ENCODE results near the gene PREX1.

The PREX1 gene

GRCh38 chr20:48721324-48722001 lies 106.3 kb downstream of the PREX1 start:
- Histone ChIP-seq H3K36me3 (ENCODE audit: control insufficient read depth, insufficient read depth, low read length) (no peaks in the 10 kb centered on the region; the same call in 1 of the 2 replicates), H3K4me3 (ENCODE audit: low read depth, low read length) (no peak overlapping the region), H3K27me3 (ENCODE audit: control insufficient read depth, insufficient read depth, low read length) (no peaks in the 10 kb centered on the region), H3K4me1 (ENCODE audit: control insufficient read depth, insufficient read depth, low read length) (peaks cover 8% of the 10 kb centered on the region; the same call in 1 of the 2 replicates), H3K9ac (ENCODE audit: low read length) (no peak overlapping the region), H3K27ac (ENCODE audit: low read depth, low read length) (no peak overlapping the region), H3K9me3 (ENCODE audit: control insufficient read depth, insufficient read depth, low read depth, low read length) (no peaks in the 10 kb centered on the region)

GRCh38 chr20:48720256-48720985 lies 107.4 kb downstream of the PREX1 start:
- H3K36me3 ChIP-seq (ENCODE audit: control insufficient read depth, insufficient read depth, low read length), result no peaks in the 10 kb centered on the region
- no peak overlapping the region for H3K9ac ChIP-seq (ENCODE audit: low read length)
- no peaks in the 10 kb centered on the region for H3K9me3 ChIP-seq (ENCODE audit: control insufficient read depth, insufficient read depth, low read depth, low read length)
- no peak overlapping the region for H3K27ac ChIP-seq (ENCODE audit: low read depth, low read length)
- H3K4me1 ChIP-seq (ENCODE audit: control insufficient read depth, insufficient read depth, low read length), result peaks cover 8% of the 10 kb centered on the region; the same call in 1 of the 2 replicates
- no peak overlapping the region for H3K4me3 ChIP-seq (ENCODE audit: low read depth, low read length)
- H3K27me3 ChIP-seq (ENCODE audit: control insufficient read depth, insufficient read depth, low read length), result no peaks in the 10 kb centered on the region

DNA sequence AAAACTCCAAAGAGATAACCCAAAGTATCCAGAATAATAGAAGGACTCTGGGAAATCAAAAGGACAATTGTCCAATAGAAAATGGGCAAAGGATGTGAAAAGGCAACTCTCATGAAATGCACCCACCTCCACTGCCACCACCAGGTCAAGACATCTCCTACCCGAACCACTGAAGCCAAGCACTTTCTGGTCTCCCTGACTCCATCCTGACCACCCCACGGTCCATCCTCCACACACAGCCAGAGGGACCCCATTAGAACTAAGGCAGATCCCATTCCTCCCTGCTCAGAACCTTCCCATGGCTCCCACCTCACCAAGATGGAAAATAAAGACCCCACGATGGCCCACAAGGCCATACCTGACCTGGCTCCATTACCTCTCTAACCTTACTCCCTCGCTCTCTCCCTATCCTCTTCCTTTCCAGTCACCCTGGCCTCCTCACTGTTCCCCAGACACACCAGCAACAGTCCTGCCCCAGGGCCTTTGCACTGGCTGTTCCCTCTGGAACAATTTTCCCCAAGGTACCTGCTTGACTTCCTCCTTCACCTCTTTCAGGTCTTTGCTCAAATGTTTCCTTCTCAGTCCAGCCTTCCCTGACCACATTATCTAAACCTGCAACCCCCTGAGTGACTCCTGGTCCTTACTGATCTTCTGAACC lies 108.1 kb downstream of the PREX1 start:
- Histone ChIP-seq H3K27me3 (ENCODE audit: control insufficient read depth, insufficient read depth, low read length) (no peaks in the 10 kb centered on the region), H3K4me3 (ENCODE audit: low read depth, low read length) (no peak overlapping the region), H3K9me3 (ENCODE audit: control insufficient read depth, insufficient read depth, low read depth, low read length) (no peaks in the 10 kb centered on the region), H3K27ac (ENCODE audit: low read depth, low read length) (no peak overlapping the region), H3K9ac (ENCODE audit: low read length) (no peak overlapping the region), H3K4me1 (ENCODE audit: control insufficient read depth, insufficient read depth, low read length) (peaks cover 8% of the 10 kb centered on the region; the same call in 1 of the 2 replicates), H3K36me3 (ENCODE audit: control insufficient read depth, insufficient read depth, low read length) (no peaks in the 10 kb centered on the region)

DNA sequence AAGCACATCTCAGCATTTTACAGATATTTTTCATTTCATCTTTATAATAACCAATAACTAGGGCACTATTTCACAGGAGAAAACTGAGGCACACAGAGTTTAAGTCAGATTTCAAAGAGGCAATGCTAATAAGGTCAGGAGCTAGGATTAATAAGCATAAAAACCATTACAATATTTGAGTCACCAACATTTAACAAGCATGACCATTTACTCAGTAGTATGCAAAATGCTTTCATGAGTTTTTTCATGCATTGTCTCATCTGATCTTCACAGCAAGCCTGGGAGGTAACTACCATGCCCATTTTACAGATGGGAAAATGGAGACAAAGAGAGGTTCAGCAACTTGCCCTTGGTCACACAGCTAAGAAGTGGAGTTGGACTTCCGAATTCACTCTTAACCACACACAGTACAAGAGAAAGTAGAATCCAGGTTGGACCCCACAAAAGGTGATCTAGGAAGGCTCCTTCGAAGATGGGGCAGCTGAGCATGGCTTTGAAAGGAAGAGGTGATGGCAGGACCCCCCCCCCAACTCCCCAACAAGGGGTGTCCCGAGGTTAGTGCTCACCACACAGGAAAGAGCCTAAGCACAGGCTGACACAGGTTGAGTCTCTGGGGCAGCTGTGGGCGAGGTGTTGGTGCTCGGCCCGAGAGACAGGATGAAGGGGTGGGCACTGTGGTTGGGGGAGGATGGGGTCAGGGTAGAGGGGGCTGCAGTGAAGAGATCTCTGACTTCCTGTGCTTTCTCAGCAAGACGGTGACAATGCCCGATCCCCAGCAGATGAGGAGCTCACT lies 108.8 kb downstream of the PREX1 start:
- Histone ChIP-seq H3K9ac (ENCODE audit: low read length) (no peak overlapping the region), H3K27me3 (ENCODE audit: control insufficient read depth, insufficient read depth, low read length) (no peaks in the 10 kb centered on the region), H3K4me3 (ENCODE audit: low read depth, low read length) (no peak overlapping the region), H3K36me3 (ENCODE audit: control insufficient read depth, insufficient read depth, low read length) (no peaks in the 10 kb centered on the region), H3K27ac (ENCODE audit: low read depth, low read length) (no peak overlapping the region), H3K9me3 (ENCODE audit: control insufficient read depth, insufficient read depth, low read depth, low read length) (no peaks in the 10 kb centered on the region), H3K4me1 (ENCODE audit: control insufficient read depth, insufficient read depth, low read length) (peaks cover 8% of the 10 kb centered on the region; the same call in 1 of the 2 replicates)

GRCh38 chr20:48717680-48718223 lies 110.0 kb downstream of the PREX1 start:
- Histone ChIP-seq H3K36me3 (ENCODE audit: control insufficient read depth, insufficient read depth, low read length) (no peaks in the 10 kb centered on the region), H3K9me3 (ENCODE audit: control insufficient read depth, insufficient read depth, low read depth, low read length) (no peaks in the 10 kb centered on the region), H3K27me3 (ENCODE audit: control insufficient read depth, insufficient read depth, low read length) (no peaks in the 10 kb centered on the region), H3K4me3 (ENCODE audit: low read depth, low read length) (no peak overlapping the region), H3K27ac (ENCODE audit: low read depth, low read length) (no peak overlapping the region), H3K4me1 (ENCODE audit: control insufficient read depth, insufficient read depth, low read length) (no peaks in the 10 kb centered on the region; the same call in 1 of the 2 replicates), H3K9ac (ENCODE audit: low read length) (no peak overlapping the region)

GRCh38 chr20:48717095-48717672 lies 110.6 kb downstream of the PREX1 start:
- no peaks in the 10 kb centered on the region for H3K27me3 ChIP-seq (ENCODE audit: control insufficient read depth, insufficient read depth, low read length)
- H3K9me3 ChIP-seq (ENCODE audit: control insufficient read depth, insufficient read depth, low read depth, low read length), result no peaks in the 10 kb centered on the region
- no peak overlapping the region for H3K9ac ChIP-seq (ENCODE audit: low read length)
- H3K4me1 ChIP-seq (ENCODE audit: control insufficient read depth, insufficient read depth, low read length), result no peaks in the 10 kb centered on the region
- H3K27ac ChIP-seq (ENCODE audit: low read depth, low read length), result no peak overlapping the region
- no peak overlapping the region for H3K4me3 ChIP-seq (ENCODE audit: low read depth, low read length)
- no peaks in the 10 kb centered on the region for H3K36me3 ChIP-seq (ENCODE audit: control insufficient read depth, insufficient read depth, low read length)

- Histone ChIP-seq H3K9ac (ENCODE audit: low read length) (no peak overlapping the region), H3K4me3 (ENCODE audit: low read depth, low read length) (no peak overlapping the region), H3K36me3 (ENCODE audit: control insufficient read depth, insufficient read depth, low read length) (no peaks in the 10 kb centered on the region), H3K4me1 (ENCODE audit: control insufficient read depth, insufficient read depth, low read length) (no peaks in the 10 kb centered on the region), H3K9me3 (ENCODE audit: control insufficient read depth, insufficient read depth, low read depth, low read length) (no peaks in the 10 kb centered on the region), H3K27me3 (ENCODE audit: control insufficient read depth, insufficient read depth, low read length) (no peaks in the 10 kb centered on the region), H3K27ac (ENCODE audit: low read depth, low read length) (no peak overlapping the region)
Observed at GRCh38 chr20:48716541-48716940, 111.3 kb downstream of the PREX1 start.

- Histone ChIP-seq H3K4me1 (ENCODE audit: control insufficient read depth, insufficient read depth, low read length) (no peaks in the 10 kb centered on the region), H3K9ac (ENCODE audit: low read length) (no peak overlapping the region), H3K9me3 (ENCODE audit: control insufficient read depth, insufficient read depth, low read depth, low read length) (no peaks in the 10 kb centered on the region), H3K27ac (ENCODE audit: low read depth, low read length) (no peak overlapping the region), H3K27me3 (ENCODE audit: control insufficient read depth, insufficient read depth, low read length) (no peaks in the 10 kb centered on the region), H3K36me3 (ENCODE audit: control insufficient read depth, insufficient read depth, low read length) (no peaks in the 10 kb centered on the region), H3K4me3 (ENCODE audit: low read depth, low read length) (no peak overlapping the region)
Observed at GRCh38 chr20:48716086-48716485, 111.7 kb downstream of the PREX1 start.

DNA sequence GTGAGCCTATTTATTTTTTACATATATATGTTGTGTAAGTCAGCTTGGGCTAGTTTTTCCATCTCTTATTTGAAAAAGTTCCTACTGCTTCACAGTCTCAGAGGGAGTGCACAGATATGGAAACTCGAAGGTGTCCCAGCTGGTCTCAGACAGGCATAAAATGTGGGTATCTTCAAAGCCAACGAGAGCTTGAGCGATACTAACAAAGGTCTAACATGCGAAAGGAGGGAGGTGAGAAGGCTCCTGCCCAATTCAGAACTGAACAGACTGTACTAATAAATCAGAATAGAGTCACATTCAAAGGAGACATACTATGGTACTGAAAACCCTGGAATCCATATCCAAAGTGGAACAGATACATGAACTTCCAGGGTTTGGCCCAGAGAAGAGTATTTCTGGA lies 113.0 kb downstream of the PREX1 start:
- H3K27me3 ChIP-seq (ENCODE audit: control insufficient read depth, insufficient read depth, low read length), result no peaks in the 10 kb centered on the region
- no peak overlapping the region for H3K4me3 ChIP-seq (ENCODE audit: low read depth, low read length)
- no peaks in the 10 kb centered on the region for H3K4me1 ChIP-seq (ENCODE audit: control insufficient read depth, insufficient read depth, low read length)
- H3K9ac ChIP-seq (ENCODE audit: low read length), result no peak overlapping the region
- H3K27ac ChIP-seq (ENCODE audit: low read depth, low read length), result no peak overlapping the region
- no peaks in the 10 kb centered on the region for H3K9me3 ChIP-seq (ENCODE audit: control insufficient read depth, insufficient read depth, low read depth, low read length)
- no peaks in the 10 kb centered on the region for H3K36me3 ChIP-seq (ENCODE audit: control insufficient read depth, insufficient read depth, low read length)

DNA sequence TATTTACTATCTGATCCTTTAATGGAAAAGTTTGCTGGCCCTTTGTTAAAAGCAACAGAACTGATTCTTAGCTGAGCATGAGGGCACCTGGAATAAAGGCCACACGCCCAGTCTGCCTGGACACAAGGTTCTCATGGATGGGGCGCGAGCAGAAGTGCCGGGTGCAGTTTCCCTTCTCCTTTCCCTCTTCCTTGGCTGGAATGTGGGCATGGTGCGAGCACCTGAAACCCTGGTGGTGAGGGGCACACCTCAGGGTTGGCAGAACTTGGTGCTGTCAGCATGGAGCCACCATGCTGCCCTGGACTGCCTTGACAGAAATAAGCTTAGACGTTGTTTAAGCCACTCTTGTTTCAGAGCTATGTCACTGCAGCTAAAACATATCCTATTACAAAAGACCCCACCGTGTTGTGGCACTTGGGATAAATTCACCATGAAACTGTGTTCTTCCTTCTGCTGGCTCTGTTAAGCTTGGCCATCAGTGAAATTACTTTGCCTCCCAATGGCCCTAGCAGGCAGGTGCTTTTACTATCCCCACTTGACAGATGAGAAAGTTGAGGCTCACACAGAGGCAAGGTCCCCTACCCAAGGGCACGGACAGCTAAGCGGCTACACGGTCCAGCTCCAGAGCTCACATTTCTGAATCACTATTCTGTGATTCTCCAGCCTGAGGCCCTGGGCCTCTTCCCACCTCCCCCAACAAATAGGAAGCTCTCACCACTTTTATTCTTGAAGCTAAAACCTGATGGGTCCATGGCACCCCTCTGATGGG lies 115.9 kb downstream of the PREX1 start:
- no peaks in the 10 kb centered on the region for H3K27me3 ChIP-seq (ENCODE audit: control insufficient read depth, insufficient read depth, low read length)
- H3K9ac ChIP-seq (ENCODE audit: low read length), result no peak overlapping the region
- H3K9me3 ChIP-seq (ENCODE audit: control insufficient read depth, insufficient read depth, low read depth, low read length), result no peaks in the 10 kb centered on the region
- no peaks in the 10 kb centered on the region for H3K36me3 ChIP-seq (ENCODE audit: control insufficient read depth, insufficient read depth, low read length)
- H3K4me3 ChIP-seq (ENCODE audit: low read depth, low read length), result no peak overlapping the region
- H3K27ac ChIP-seq (ENCODE audit: low read depth, low read length), result no peak overlapping the region
- H3K4me1 ChIP-seq (ENCODE audit: control insufficient read depth, insufficient read depth, low read length), result no peaks in the 10 kb centered on the region
